Glutamatergic neuron (in vitro differentiated cells): ENCODE results near the gene IMMP2L. TPM values are rescaled to one million over a fixed set of nuclear protein-coding genes. Genes with fewer than 3 reads are reported as not detected.

Source experiments
- DNase-seq: peaks from one replicate; pipeline ENCODE4 v3.0.0; 2022
- H3K27ac Mint-ChIP-seq: one replicate; pipeline ENCODE4 v1.8.0; 2020; ENCODE audit warnings: mild to moderate bottlenecking, mixed read lengths, inconsistent platforms; ENCODE audit not compliant: unreplicated experiment
- H3K27me3 Mint-ChIP-seq: one replicate; pipeline ENCODE4 v1.8.0; 2020; ENCODE audit warnings: mild to moderate bottlenecking, moderate library complexity, mixed read lengths, inconsistent platforms; ENCODE audit not compliant: unreplicated experiment
- H3K36me3 Mint-ChIP-seq: one replicate; pipeline ENCODE4 v1.8.0; 2020; ENCODE audit warnings: mild to moderate bottlenecking, mixed read lengths, inconsistent platforms; ENCODE audit not compliant: unreplicated experiment
- H3K4me1 Mint-ChIP-seq: one replicate; pipeline ENCODE4 v1.8.0; 2020; ENCODE audit warnings: mild to moderate bottlenecking, low read depth, mixed read lengths, inconsistent platforms; ENCODE audit not compliant: unreplicated experiment
- H3K4me3 Mint-ChIP-seq: one replicate; pipeline ENCODE4 v1.8.0; 2020; ENCODE audit warnings: mild to moderate bottlenecking, mixed read lengths, inconsistent platforms; ENCODE audit not compliant: unreplicated experiment
- H3K9me3 Mint-ChIP-seq: one replicate; pipeline ENCODE4 v1.8.0; 2020; ENCODE audit warnings: mild to moderate bottlenecking, moderate library complexity, mixed read lengths, inconsistent platforms; ENCODE audit not compliant: unreplicated experiment
- total RNA-seq: library from RNA; stranded (reverse); fragmentation: NEBNext Ultra II Directional; extraction: Animal tissue kit (Norgen Biotek cat#: 25700); gene quantifications from one replicate; pipeline ENCODE4 v1.2.1, GENCODE V29; 2021; ENCODE audit not compliant: unreplicated experiment
- TF ChIP-seq, protein P1 (sequence below): fragments of 200-600 bp; sonication (generic); IDR thresholded peaks from one replicate; pipeline ENCODE4 v1.5.0; 2021; ENCODE audit not compliant: partially characterized antibody, unreplicated experiment

IMMP2L gene
- total RNA-seq, 1 donor from 2014 or later: 9.6 TPM

DNA sequence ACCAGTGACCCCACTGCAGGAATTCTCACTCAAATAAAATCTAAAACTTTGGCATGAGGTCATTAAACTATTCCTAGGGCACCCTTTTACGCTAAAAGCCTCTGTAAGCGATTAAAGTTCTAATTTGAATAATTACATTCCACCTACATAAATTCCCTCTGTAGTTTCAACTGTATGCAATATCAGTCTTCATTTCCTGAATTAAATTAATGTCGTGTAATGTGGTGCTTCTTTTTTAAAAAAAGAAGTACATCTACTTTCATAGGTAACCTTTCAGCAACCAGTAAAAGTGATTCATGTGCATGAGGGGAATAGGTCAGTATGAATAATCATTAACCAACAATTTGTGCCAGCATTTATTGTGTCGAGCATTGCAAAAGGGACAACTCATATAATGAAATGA, 44.7 kb downstream of the IMMP2L start:
- H3K27ac Mint-ChIP-seq: no peak overlapping the region
- H3K4me3 Mint-ChIP-seq: no peak overlapping the region
- H3K4me1 Mint-ChIP-seq: no peaks in the 10 kb centered on the region
- H3K36me3 Mint-ChIP-seq: no peaks in the 10 kb centered on the region
- H3K9me3 Mint-ChIP-seq: no peaks in the 10 kb centered on the region
- no peak for DNase-seq
- no peaks in the 10 kb centered on the region for H3K27me3 Mint-ChIP-seq
- TF ChIP-seq, protein P1, sequence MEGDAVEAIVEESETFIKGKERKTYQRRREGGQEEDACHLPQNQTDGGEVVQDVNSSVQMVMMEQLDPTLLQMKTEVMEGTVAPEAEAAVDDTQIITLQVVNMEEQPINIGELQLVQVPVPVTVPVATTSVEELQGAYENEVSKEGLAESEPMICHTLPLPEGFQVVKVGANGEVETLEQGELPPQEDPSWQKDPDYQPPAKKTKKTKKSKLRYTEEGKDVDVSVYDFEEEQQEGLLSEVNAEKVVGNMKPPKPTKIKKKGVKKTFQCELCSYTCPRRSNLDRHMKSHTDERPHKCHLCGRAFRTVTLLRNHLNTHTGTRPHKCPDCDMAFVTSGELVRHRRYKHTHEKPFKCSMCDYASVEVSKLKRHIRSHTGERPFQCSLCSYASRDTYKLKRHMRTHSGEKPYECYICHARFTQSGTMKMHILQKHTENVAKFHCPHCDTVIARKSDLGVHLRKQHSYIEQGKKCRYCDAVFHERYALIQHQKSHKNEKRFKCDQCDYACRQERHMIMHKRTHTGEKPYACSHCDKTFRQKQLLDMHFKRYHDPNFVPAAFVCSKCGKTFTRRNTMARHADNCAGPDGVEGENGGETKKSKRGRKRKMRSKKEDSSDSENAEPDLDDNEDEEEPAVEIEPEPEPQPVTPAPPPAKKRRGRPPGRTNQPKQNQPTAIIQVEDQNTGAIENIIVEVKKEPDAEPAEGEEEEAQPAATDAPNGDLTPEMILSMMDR: no peak

GRCh38 chr7:111516612-111517011, 45.7 kb downstream of the IMMP2L start:
- no peaks in the 10 kb centered on the region for H3K9me3 Mint-ChIP-seq
- no peak overlapping the region for H3K27ac Mint-ChIP-seq
- no peaks in the 10 kb centered on the region for H3K36me3 Mint-ChIP-seq
- H3K4me1 Mint-ChIP-seq: no peaks in the 10 kb centered on the region
- no peak overlapping the region for H3K4me3 Mint-ChIP-seq
- H3K27me3 Mint-ChIP-seq: no peaks in the 10 kb centered on the region
- no peak for DNase-seq
- TF ChIP-seq, protein P1: no peak

DNA sequence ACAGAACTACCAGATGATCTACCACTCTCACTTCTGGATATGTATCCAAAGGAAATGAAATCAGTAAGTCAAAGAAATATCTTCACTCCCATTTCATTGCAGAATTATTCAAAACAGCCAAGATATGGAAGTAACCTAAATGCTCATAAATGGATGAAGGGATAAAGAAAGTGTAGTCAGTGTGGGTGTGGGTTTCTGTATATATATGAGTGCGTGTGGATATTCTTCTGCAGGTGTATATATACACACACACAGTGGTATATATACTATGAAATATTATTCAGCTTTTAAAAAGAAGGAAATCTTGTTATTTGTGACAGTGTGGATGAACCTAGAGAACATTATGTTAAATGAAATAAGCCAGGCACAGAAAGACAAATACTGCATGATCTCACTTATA, 48.7 kb downstream of the IMMP2L start:
- H3K36me3 Mint-ChIP-seq: no peaks in the 10 kb centered on the region
- H3K4me1 Mint-ChIP-seq: no peaks in the 10 kb centered on the region
- H3K27me3 Mint-ChIP-seq: no peaks in the 10 kb centered on the region
- TF ChIP-seq, protein P1: no peak
- H3K4me3 Mint-ChIP-seq: no peak overlapping the region
- no peaks in the 10 kb centered on the region for H3K9me3 Mint-ChIP-seq
- H3K27ac Mint-ChIP-seq: no peak overlapping the region
- no peak for DNase-seq

- no peaks in the 10 kb centered on the region for H3K4me1 Mint-ChIP-seq
- no peaks in the 10 kb centered on the region for H3K9me3 Mint-ChIP-seq
- H3K27ac Mint-ChIP-seq: no peak overlapping the region
- TF ChIP-seq, protein P1: no peak
- H3K27me3 Mint-ChIP-seq: peaks cover 2% of the 10 kb centered on the region
- no peak overlapping the region for H3K4me3 Mint-ChIP-seq
- no peaks in the 10 kb centered on the region for H3K36me3 Mint-ChIP-seq
- DNase-seq: no peak
These were observed 50.4 kb downstream of the IMMP2L start for GRCh38 chr7:111511845-111512244.

DNA sequence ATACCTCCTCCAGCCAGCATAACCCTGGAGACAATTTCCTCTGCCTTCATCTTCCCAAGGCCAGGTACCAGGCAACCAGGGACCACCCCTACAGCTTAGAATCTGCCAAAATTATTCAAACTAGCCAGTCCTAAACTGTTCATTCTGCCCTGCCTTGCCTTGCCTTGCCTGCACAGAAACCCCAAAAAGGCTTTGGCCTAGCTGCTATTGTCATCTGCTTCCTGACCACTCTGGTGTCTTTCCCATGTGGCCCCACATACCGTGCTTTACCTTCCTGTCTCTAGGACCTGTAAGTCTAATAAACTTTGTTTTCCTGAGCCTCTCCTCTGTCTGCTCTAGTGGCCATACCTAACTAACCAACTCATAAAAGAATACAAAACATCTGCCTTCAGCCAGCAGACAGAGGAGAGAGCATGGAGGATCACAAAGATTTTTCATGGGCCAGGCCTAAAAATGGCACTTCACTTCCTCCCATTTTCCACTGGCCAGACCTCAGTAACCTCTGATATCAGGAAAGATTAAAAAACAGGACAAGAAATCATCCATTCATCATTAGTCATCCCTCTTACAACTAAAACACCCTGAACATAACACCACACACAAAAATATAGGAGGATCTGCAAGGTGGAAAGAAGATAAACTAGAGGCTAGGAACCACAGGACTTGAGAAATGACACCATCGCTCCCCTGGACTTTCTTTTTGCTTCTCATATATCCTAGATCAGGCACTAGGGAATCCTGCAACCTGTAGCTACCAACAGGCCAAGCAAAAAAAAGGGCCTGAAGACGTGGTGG, 51.5 kb downstream of the IMMP2L start:
- H3K27me3 Mint-ChIP-seq: peaks cover 2% of the 10 kb centered on the region
- TF ChIP-seq, protein P1: no peak
- DNase-seq: no peak
- H3K9me3 Mint-ChIP-seq: peaks cover 1% of the 10 kb centered on the region
- H3K4me1 Mint-ChIP-seq: no peaks in the 10 kb centered on the region
- H3K27ac Mint-ChIP-seq: no peak overlapping the region
- no peaks in the 10 kb centered on the region for H3K36me3 Mint-ChIP-seq
- H3K4me3 Mint-ChIP-seq: no peak overlapping the region
